NCI-H146 (cell line): ENCODE measurements around the gene ANXA6.

Source experiments
- DNase-seq: peaks from one replicate; lab custom pipeline; 2025; lab: John Stamatoyannopoulos, UW

Gene ANXA6

GRCh38 chr5:151100681-151101080 lies 56.9 kb downstream of the ANXA6 start:
- DNase-seq, result no peak

- no peak for DNase-seq
Measured at GRCh38 chr5:151098768-151099121, 58.8 kb downstream of the ANXA6 start.

- no peak for DNase-seq
Measured at GRCh38 chr5:151097820-151098767, 59.5 kb downstream of the ANXA6 start.

- no peak for DNase-seq
Measured at GRCh38 chr5:151097061-151097460, 60.5 kb downstream of the ANXA6 start.

- no peak for DNase-seq
Measured at GRCh38 chr5:151096001-151096373, 61.6 kb downstream of the ANXA6 start.

GRCh38 chr5:151095341-151096000 lies 62.1 kb downstream of the ANXA6 start:
- no peak for DNase-seq

- no peak for DNase-seq
Measured at GRCh38 chr5:151094852-151095245, 62.7 kb downstream of the ANXA6 start.

- DNase-seq, result no peak
Measured at GRCh38 chr5:151094030-151094851, 63.3 kb downstream of the ANXA6 start.

GRCh38 chr5:151093476-151093889 lies 64.1 kb downstream of the ANXA6 start:
- DNase-seq, result no peak

GRCh38 chr5:151092762-151093161 lies 64.8 kb downstream of the ANXA6 start:
- no peak for DNase-seq

GRCh38 chr5:151089726-151090125 lies 67.9 kb downstream of the ANXA6 start:
- DNase-seq, result no peak

- no peak for DNase-seq
Measured at GRCh38 chr5:151088986-151089385, 68.6 kb downstream of the ANXA6 start.

GRCh38 chr5:151087486-151087885 lies 70.1 kb downstream of the ANXA6 start:
- no peak for DNase-seq

- DNase-seq, result no peak
Measured at GRCh38 chr5:151086905-151087360, 70.6 kb downstream of the ANXA6 start.

- DNase-seq, result no peak
Measured at GRCh38 chr5:151086192-151086869, 71.2 kb downstream of the ANXA6 start.

- DNase-seq, result no peak
Measured at GRCh38 chr5:151085517-151086041, 72.0 kb downstream of the ANXA6 start.

- DNase-seq, result no peak
Measured at GRCh38 chr5:151084363-151084762, 73.2 kb downstream of the ANXA6 start.

- peak; percentile 9 for DNase-seq
Measured at GRCh38 chr5:151083081-151083676, 74.4 kb downstream of the ANXA6 start.

- peak; percentile 35 for DNase-seq
Measured at GRCh38 chr5:151082282-151082902, 75.2 kb downstream of the ANXA6 start.

GRCh38 chr5:151081431-151082281 lies 75.9 kb downstream of the ANXA6 start:
- DNase-seq, result no peak
